Naive thymus-derived CD8-positive, alpha-beta T cell (primary cell): ENCODE measurements around the gene EEIG1. TPM values are rescaled to one million over a fixed set of nuclear protein-coding genes. Genes with fewer than 3 reads are reported as not detected.

Experiments
- ATAC-seq, 2 donors: fragments of 150-1000 bp; cut with Tn5 transposase in 1 of 2; sonication (Bioruptor Pico), chemical (Tn5 transposase) in 1 of 2; 1 replicate in 1 of 2; 2 replicates in 1 of 2; pipeline ENCODE4 v1.10.0; 2021; ENCODE audit warnings: mild to moderate bottlenecking in 2 of 2, moderate library complexity in 2 of 2
- POLR2A ChIA-PET: fragments of 350-600 bp; sonication (Branson Sonifier 250); formaldehyde crosslinking; loops from one replicate; lab custom pipeline; 2021; ENCODE audit warnings: antibody characterized with exemption; lab: Charles Lee
- DNase-seq, 10 donors: peaks; one replicate each; pipeline versions ENCODE4 v3.0.0 to v3.0.0-alpha.2; 2020 to 2022
- H3K27ac Mint-ChIP-seq, 10 donors: one replicate each; pipeline ENCODE4 v1.8.0; 2020 to 2022; ENCODE audit warnings: mild to moderate bottlenecking in 10 of 10, mixed read lengths in 10 of 10, moderate library complexity in 4 of 10, inconsistent platforms in 1 of 10
- H3K27me3 Mint-ChIP-seq, 5 donors: one replicate each; pipeline ENCODE4 v1.8.0; 2021 to 2022; ENCODE audit warnings: mixed read lengths in 5 of 5
- H3K36me3 Mint-ChIP-seq, 3 donors: one replicate each; pipeline ENCODE4 v1.8.0; 2020 to 2022; ENCODE audit warnings: mixed read lengths in 3 of 3, mild to moderate bottlenecking in 2 of 3, inconsistent platforms in 1 of 3
- H3K4me1 Mint-ChIP-seq, 4 donors: one replicate each; pipeline ENCODE4 v1.8.0; 2021 to 2022; ENCODE audit warnings: mixed read lengths in 4 of 4
- H3K4me3 Mint-ChIP-seq, 10 donors: one replicate each; pipeline ENCODE4 v1.8.0; 2020 to 2022; ENCODE audit warnings: mild to moderate bottlenecking in 10 of 10, mixed read lengths in 10 of 10, moderate library complexity in 6 of 10, inconsistent platforms in 1 of 10
- H3K9me3 Mint-ChIP-seq, 9 donors: one replicate each; pipeline ENCODE4 v1.8.0; 2020 to 2022; ENCODE audit warnings: mixed read lengths in 9 of 9, mild to moderate bottlenecking in 3 of 9, inconsistent platforms in 1 of 9, moderate library complexity in 1 of 9
- polyA plus RNA-seq, 3 donors: library from polyadenylated mRNA; unstranded; fragments of 300-500 nt; fragmentation: Illumina TruSeq; gene quantifications; one replicate each; pipeline ENCODE4 v1.2.3, GENCODE V29; 2021
- total RNA-seq, 8 experiments: library from RNA in 2 of 8; stranded (reverse) in 2 of 8; gene quantifications; one replicate each; pipeline ENCODE4 v1.2.3 and lab custom pipeline; 2021 to 2026

The EEIG1 gene
- total and polyA plus RNA-seq, 5 experiments from 2014 or later, result 134 to 631 (median 318) TPM

GRCh38 chr9:127966416-127967150 is 14.2 kb downstream of the EEIG1 start:
- H3K27me3 Mint-ChIP-seq, result no peaks in the 10 kb centered on the region
- POLR2A ChIA-PET, result interaction anchor here (1.0 to 67.4 kb wide), 5 partner anchors 0 to 182 kb away, joined by 3 to 2190 read pairs (median 737); partner anchors contain the start of genes DPM2 and EEIG1
- peaks cover 66 to 99% (median 98%) of the 10 kb centered on the region in 4 donors for H3K4me1 Mint-ChIP-seq
- peaks cover 0 to 56% (median 7%) of the 10 kb centered on the region in 3 donors for H3K36me3 Mint-ChIP-seq
- peak overlapping the region; percentile 91 to 100 (median 97) for H3K27ac Mint-ChIP-seq
- DNase-seq, result no peak
- ATAC-seq, result no peak
- H3K4me3 Mint-ChIP-seq, result peak overlapping the region; percentile 87 to 99 (median 92)
- no peaks in the 10 kb centered on the region for H3K9me3 Mint-ChIP-seq

GRCh38 chr9:127965953-127966352 is 14.8 kb downstream of the EEIG1 start:
- H3K36me3 Mint-ChIP-seq, result peaks cover 0 to 62% (median 7%) of the 10 kb centered on the region in 3 donors
- H3K9me3 Mint-ChIP-seq, result no peaks in the 10 kb centered on the region

GRCh38 chr9:127963359-127964064 is 17.3 kb downstream of the EEIG1 start:
- Mint-ChIP-seq H3K4me1 (peaks cover 73 to 99% (median 98%) of the 10 kb centered on the region in 4 donors), H3K27ac (peak overlapping the region; percentile 89 to 100 (median 97)), H3K4me3 (peak overlapping the region; percentile 70 to 97 (median 88)), H3K9me3 (no peaks in the 10 kb centered on the region), H3K27me3 (no peaks in the 10 kb centered on the region), H3K36me3 (peaks cover 0 to 57% (median 7%) of the 10 kb centered on the region in 3 donors)
- POLR2A ChIA-PET, result interaction anchor here (36.1 to 67.4 kb wide), 3 partner anchors 3 to 65 kb away, joined by 737 to 2190 read pairs (median 2190); partner anchors contain the start of genes DPM2 and EEIG1
- DNase-seq (no peak), ATAC-seq (peak; percentile 10 to 28)

More at GRCh38 chr9:127965953-127966352, 14.8 kb downstream of the EEIG1 start:
- POLR2A ChIA-PET, result interaction anchor here (1.0 to 67.4 kb wide), 4 partner anchors 0 to 106 kb away, joined by 3 to 2190 read pairs (median 1464); partner anchors contain the start of genes DPM2 and EEIG1
- no peak for ATAC-seq
- peak overlapping the region; percentile 87 to 99 (median 92) for H3K4me3 Mint-ChIP-seq
- peaks cover 71 to 99% (median 98%) of the 10 kb centered on the region in 4 donors for H3K4me1 Mint-ChIP-seq
- DNase-seq, result no peak
- no peaks in the 10 kb centered on the region for H3K27me3 Mint-ChIP-seq
- H3K27ac Mint-ChIP-seq, result peak overlapping the region; percentile 92 to 100 (median 97)

- no peak for DNase-seq
- Mint-ChIP-seq H3K9me3 (no peaks in the 10 kb centered on the region), H3K4me1 (peaks cover 70 to 99% (median 96%) of the 10 kb centered on the region in 4 donors), H3K27ac (peak overlapping the region; percentile 89 to 100 (median 97)), H3K36me3 (peaks cover 0 to 55% (median 7%) of the 10 kb centered on the region in 3 donors), H3K27me3 (no peaks in the 10 kb centered on the region), H3K4me3 (peak overlapping the region; percentile 70 to 97 (median 88))
- ATAC-seq, result no peak
- POLR2A ChIA-PET, result interaction anchor here (36.1 to 67.4 kb wide), 3 partner anchors 3 to 66 kb away, joined by 737 to 2190 read pairs (median 2190); partner anchors contain the start of genes DPM2 and EEIG1
These were observed 17.8 kb downstream of the EEIG1 start for GRCh38 chr9:127963041-127963358.

GRCh38 chr9:127962278-127962677 is 18.5 kb downstream of the EEIG1 start:
- Mint-ChIP-seq H3K4me3 (peak overlapping the region; percentile 70 to 97 (median 88)), H3K27ac (peak overlapping the region; percentile 89 to 100 (median 96)), H3K27me3 (no peaks in the 10 kb centered on the region), H3K36me3 (peaks cover 0 to 58% (median 7%) of the 10 kb centered on the region in 3 donors), H3K9me3 (no peaks in the 10 kb centered on the region), H3K4me1 (peaks cover 68 to 99% (median 95%) of the 10 kb centered on the region in 4 donors)
- DNase-seq, result no peak
- no peak for ATAC-seq
- POLR2A ChIA-PET, result interaction anchor here (36.1 to 67.4 kb wide), 3 partner anchors 4 to 66 kb away, joined by 737 to 2190 read pairs (median 2190); partner anchors contain the start of genes DPM2 and EEIG1

- ATAC-seq (no peak), DNase-seq (no peak)
- Mint-ChIP-seq H3K36me3 (peaks cover 0 to 58% (median 7%) of the 10 kb centered on the region in 3 donors), H3K4me3 (peak overlapping the region; percentile 43 to 97 (median 88)), H3K27me3 (no peaks in the 10 kb centered on the region), H3K9me3 (no peaks in the 10 kb centered on the region), H3K27ac (peak overlapping the region; percentile 89 to 100 (median 96)), H3K4me1 (peaks cover 63 to 99% (median 95%) of the 10 kb centered on the region in 4 donors)
- POLR2A ChIA-PET, result interaction anchor here (36.1 to 67.4 kb wide), 3 partner anchors 4 to 67 kb away, joined by 737 to 2190 read pairs (median 2190); partner anchors contain the start of genes DPM2 and EEIG1
These were observed 19.1 kb downstream of the EEIG1 start for GRCh38 chr9:127961613-127962155.

- peak overlapping the region; percentile 32 to 97 (median 88) for H3K4me3 Mint-ChIP-seq
- no peaks in the 10 kb centered on the region for H3K9me3 Mint-ChIP-seq
- POLR2A ChIA-PET, result interaction anchor here (36.1 to 67.4 kb wide), 3 partner anchors 5 to 67 kb away, joined by 737 to 2190 read pairs (median 2190); partner anchors contain the start of genes DPM2 and EEIG1
- H3K36me3 Mint-ChIP-seq, result peaks cover 0 to 58% (median 7%) of the 10 kb centered on the region in 3 donors
- peak overlapping the region; percentile 89 to 100 (median 96) for H3K27ac Mint-ChIP-seq
- H3K4me1 Mint-ChIP-seq, result peaks cover 61 to 95% (median 92%) of the 10 kb centered on the region in 4 donors
- DNase-seq (no peak), ATAC-seq (no peak)
- no peaks in the 10 kb centered on the region for H3K27me3 Mint-ChIP-seq
These were observed 19.7 kb downstream of the EEIG1 start for GRCh38 chr9:127961155-127961490.

GRCh38 chr9:127960410-127961154 is 20.2 kb downstream of the EEIG1 start:
- Mint-ChIP-seq H3K4me3 (peak overlapping the region; percentile 36 to 95 (median 84)), H3K27me3 (no peaks in the 10 kb centered on the region), H3K9me3 (no peaks in the 10 kb centered on the region), H3K36me3 (peaks cover 0 to 59% (median 7%) of the 10 kb centered on the region in 3 donors), H3K27ac (peak overlapping the region; percentile 74 to 100 (median 96)), H3K4me1 (peaks cover 64 to 96% (median 92%) of the 10 kb centered on the region in 4 donors)
- POLR2A ChIA-PET, result interaction anchor here (36.1 to 67.4 kb wide), 3 partner anchors 6 to 68 kb away, joined by 737 to 2190 read pairs (median 2190); partner anchors contain the start of genes DPM2 and EEIG1
- no peak for DNase-seq
- no peak for ATAC-seq

- peaks cover 64 to 96% (median 92%) of the 10 kb centered on the region in 4 donors for H3K4me1 Mint-ChIP-seq
- no peaks in the 10 kb centered on the region for H3K9me3 Mint-ChIP-seq
- H3K27ac Mint-ChIP-seq, result peak overlapping the region; percentile 74 to 100 (median 96)
- POLR2A ChIA-PET, result interaction anchor here (36.1 to 67.4 kb wide), 3 partner anchors 6 to 69 kb away, joined by 737 to 2190 read pairs (median 2190); partner anchors contain the start of genes DPM2 and EEIG1
- H3K4me3 Mint-ChIP-seq, result peak overlapping the region; percentile 36 to 95 (median 80)
- DNase-seq, result no peak
- no peaks in the 10 kb centered on the region for H3K27me3 Mint-ChIP-seq
- H3K36me3 Mint-ChIP-seq, result peaks cover 0 to 57% (median 7%) of the 10 kb centered on the region in 3 donors
- no peak for ATAC-seq
These were observed 20.9 kb downstream of the EEIG1 start for GRCh38 chr9:127959841-127960409.

GRCh38 chr9:127959398-127959797 is 21.4 kb downstream of the EEIG1 start:
- Mint-ChIP-seq H3K27me3 (no peaks in the 10 kb centered on the region), H3K36me3 (peaks cover 0 to 57% (median 7%) of the 10 kb centered on the region in 3 donors), H3K27ac (peak overlapping the region; percentile 74 to 100 (median 96)), H3K4me3 (peak overlapping the region; percentile 36 to 95 (median 80)), H3K4me1 (peaks cover 65 to 96% (median 93%) of the 10 kb centered on the region in 4 donors), H3K9me3 (no peaks in the 10 kb centered on the region)
- ATAC-seq, result no peak
- POLR2A ChIA-PET, result interaction anchor here (36.1 to 67.4 kb wide), 3 partner anchors 7 to 69 kb away, joined by 737 to 2190 read pairs (median 2190); partner anchors contain the start of genes DPM2 and EEIG1
- no peak for DNase-seq
